Keratinocyte (primary cell): ENCODE data around the gene FKTN. TPM values are rescaled to one million over a fixed set of nuclear protein-coding genes. Genes with fewer than 3 reads are reported as not detected.

Source experiments
- DNase-seq: peaks from one replicate; pipeline ENCODE4 v3.0.0-alpha.2; 2011; ENCODE audit warnings: low read depth, missing footprints, low spot score
- FAIRE-seq: peaks from 2 replicates; lab custom pipeline; 2011; peaks lifted over from hg19 to GRCh38; lab: Jason Lieb, UNC
- H2AFZ ChIP-seq: 2 replicates; pipeline ENCODE4 v1.6.0; 2012; ENCODE audit warnings: low read length, control low read depth, inconsistent platforms; ENCODE audit not compliant: control insufficient read depth
- H3K27ac ChIP-seq: 2 replicates; pipeline ENCODE4 v1.5.1; 2011; ENCODE audit warnings: low read length; ENCODE audit not compliant: control insufficient read depth, insufficient read depth
- H3K27me3 ChIP-seq: 3 replicates; pipeline ENCODE4 v1.6.0; 2011; ENCODE audit warnings: low read length; ENCODE audit not compliant: control insufficient read depth, insufficient read depth; ENCODE audit errors: extremely low read depth
- H3K36me3 ChIP-seq, 2 experiments: 2 replicates in 1 of 2; 3 replicates in 1 of 2; pipeline ENCODE4 v1.5.1; 2011; ENCODE audit warnings: low read length in 2 of 2, mild to moderate bottlenecking in 1 of 2; ENCODE audit not compliant: control insufficient read depth in 2 of 2, insufficient read depth in 2 of 2; ENCODE audit errors: extremely low read depth in 1 of 2
- H3K4me1 ChIP-seq: 3 replicates; pipeline ENCODE4 v1.5.1; 2011; ENCODE audit warnings: low read length; ENCODE audit not compliant: control insufficient read depth, insufficient read depth; ENCODE audit errors: extremely low read depth
- H3K4me2 ChIP-seq: 3 replicates; pipeline ENCODE4 v1.6.0; 2011; ENCODE audit warnings: low read depth, low read length; ENCODE audit not compliant: control insufficient read depth, insufficient read depth; ENCODE audit errors: extremely low read depth
- H3K4me3 ChIP-seq, 3 experiments: fragments of 200-600 bp in 1 of 3; sonication (generic) in 1 of 3; 2 replicates in 2 of 3; 3 replicates in 1 of 3; pipeline ENCODE4 v1.5.1; 2011 to 2016; ENCODE audit warnings: low read length in 3 of 3, mild to moderate bottlenecking in 3 of 3, control low read depth in 2 of 3, inconsistent platforms in 1 of 3, low read depth in 1 of 3, mixed read lengths in 1 of 3, mixed run types in 1 of 3, moderate library complexity in 1 of 3; ENCODE audit not compliant: control insufficient read depth in 2 of 3, insufficient read depth in 2 of 3; ENCODE audit errors: extremely low read depth in 1 of 3
- H3K79me2 ChIP-seq: 2 replicates; pipeline ENCODE4 v1.6.0; 2012; ENCODE audit warnings: low read length; ENCODE audit not compliant: control insufficient read depth, insufficient read depth
- H3K9ac ChIP-seq: 3 replicates; pipeline ENCODE4 v1.6.0; 2011; ENCODE audit warnings: low read length; ENCODE audit not compliant: control insufficient read depth, insufficient read depth; ENCODE audit errors: extremely low read depth
- H3K9me1 ChIP-seq: 3 replicates; pipeline ENCODE4 v1.6.0; 2011; ENCODE audit warnings: low read length; ENCODE audit not compliant: control insufficient read depth, insufficient read depth; ENCODE audit errors: extremely low read depth
- H3K9me3 ChIP-seq: 2 replicates; pipeline ENCODE4 v1.5.1; 2012; ENCODE audit warnings: low read depth, low read length; ENCODE audit not compliant: control insufficient read depth
- H4K20me1 ChIP-seq: 3 replicates; pipeline ENCODE4 v1.6.0; 2011; ENCODE audit warnings: low read length; ENCODE audit not compliant: control insufficient read depth, insufficient read depth; ENCODE audit errors: extremely low read depth
- CTCF ChIP-seq, 3 experiments: IDR thresholded peaks in 1 of 3; conservative IDR thresholded peaks in 1 of 3; optimal IDR thresholded peaks in 1 of 3; 2 replicates in 2 of 3; 3 replicates in 1 of 3; pipeline versions ENCODE3 to v1.5.1; 2011; ENCODE audit warnings: low read length in 3 of 3, mild to moderate bottlenecking in 3 of 3, moderate library complexity in 2 of 3, control low read depth in 1 of 3, inconsistent platforms in 1 of 3; ENCODE audit not compliant: insufficient read depth in 2 of 3; ENCODE audit errors: extremely low read depth in 1 of 3
- EZH2 ChIP-seq: IDR thresholded peaks from one replicate; pipeline ENCODE4 v1.6.1; 2012; ENCODE audit warnings: inconsistent platforms, mild to moderate bottlenecking, low read length, moderate library complexity
- dilution Hi-C: fragments of 300-500 bp; cut with MboI; formaldehyde crosslinking; loops from one replicate; pipeline ENCODE4 v1.7.0; 2020; ENCODE audit warnings: low sequenced_read_pairs; ENCODE audit not compliant: extremely low pct_ligation_motif_present
- polyA plus RNA-seq, 5 experiments: library from polyadenylated mRNA; depleted of rRNA in 3 of 5; stranded (reverse) in 3 of 5; stranded (forward) in 1 of 5; unstranded in 1 of 5; fragments of >200 nt; gene quantifications; 1 replicate in 1 of 5; 2 replicates in 3 of 5; 3 replicates in 1 of 5; pipeline versions ENCODE4 v1.2.1 to v1.2.3, GENCODE V29; 2011 to 2012; ENCODE audit warnings: missing spikeins in 2 of 5, low read depth in 1 of 5, low replicate concordance in 1 of 5

The FKTN gene
- polyA plus RNA-seq, 1 donor (not counting 4 experiments of a cell fraction or from before 2014, with no cell fraction given), result 15.9 TPM

GRCh38 chr9:105673850-105674387 is 116.0 kb downstream of the FKTN start:
- H3K27ac ChIP-seq, result no peak overlapping the region
- H3K9ac ChIP-seq, result no peak overlapping the region
- FAIRE-seq (no peak), DNase-seq (no peak)
- H4K20me1 ChIP-seq, result no peaks in the 10 kb centered on the region
- H2AFZ ChIP-seq, result no peak overlapping the region
- H3K79me2 ChIP-seq, result no peaks in the 10 kb centered on the region
- H3K4me2 ChIP-seq, result no peak overlapping the region
- H3K36me3 ChIP-seq, result no peaks in the 10 kb centered on the region
- H3K9me3 ChIP-seq, result no peaks in the 10 kb centered on the region
- TF ChIP-seq EZH2 (no peak), CTCF (optimal IDR thresholded peaks at IDR 0.05 in 1 of 3, IDR thresholded peaks at IDR 0.05 in 1 of 3, conservative IDR thresholded peaks at IDR 0.05 in 1 of 3; ENCODE audit: extremely low read depth in 1 of 3, insufficient read depth in 2 of 3, low read length in 3 of 3) (no peak)
- dilution Hi-C loops, result no loop called here
- no peaks in the 10 kb centered on the region for H3K9me1 ChIP-seq
- no peaks in the 10 kb centered on the region for H3K27me3 ChIP-seq
- H3K4me1 ChIP-seq, result no peaks in the 10 kb centered on the region
- H3K4me3 ChIP-seq, result no peak overlapping the region

- Histone ChIP-seq H3K27me3 (no peaks in the 10 kb centered on the region), H3K27ac (no peak overlapping the region), H3K36me3 (no peaks in the 10 kb centered on the region), H2AFZ (no peak overlapping the region), H3K4me1 (no peaks in the 10 kb centered on the region), H3K4me2 (no peak overlapping the region), H3K9me1 (no peaks in the 10 kb centered on the region), H3K9ac (no peak overlapping the region), H3K9me3 (no peaks in the 10 kb centered on the region), H4K20me1 (no peaks in the 10 kb centered on the region), H3K79me2 (no peaks in the 10 kb centered on the region), H3K4me3 (no peak overlapping the region)
- DNase-seq, result no peak
- TF ChIP-seq EZH2, result no peak
- no peak for TF ChIP-seq CTCF (optimal IDR thresholded peaks at IDR 0.05 in 1 of 3, IDR thresholded peaks at IDR 0.05 in 1 of 3, conservative IDR thresholded peaks at IDR 0.05 in 1 of 3; ENCODE audit: extremely low read depth in 1 of 3, insufficient read depth in 2 of 3, low read length in 3 of 3)
- FAIRE-seq, result no peak
- dilution Hi-C loops, result no loop called here
Measured at GRCh38 chr9:105676351-105676923, 118.5 kb downstream of the FKTN start.
